ENCODE data around the gene GIPC2. TPM values are rescaled to one million over a fixed set of nuclear protein-coding genes. Genes with fewer than 3 reads are reported as not detected.

GIPC2 gene
- polyA plus RNA-seq, 1 donor (not counting 4 experiments of a cell fraction or from before 2014, with no cell fraction given), result 0.28 TPM

DNA sequence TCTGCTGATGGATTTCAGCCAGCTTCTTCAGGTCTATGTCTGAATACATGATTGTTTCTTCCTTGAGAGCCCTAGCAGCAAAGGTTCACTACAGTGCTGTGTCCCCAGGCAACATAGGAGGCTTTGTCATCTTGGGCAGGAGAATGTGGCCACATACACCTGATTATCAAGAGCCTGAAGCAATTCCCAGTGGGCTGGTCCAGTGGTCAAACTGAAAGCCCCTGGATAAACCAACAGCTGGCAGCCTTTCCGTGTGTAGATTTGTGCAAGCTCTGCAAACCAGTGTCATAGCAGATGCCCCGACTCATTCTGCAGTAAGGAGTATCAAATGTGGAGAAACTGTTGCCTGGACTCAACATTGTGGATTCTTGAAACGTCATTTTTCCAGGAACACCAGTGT is 2.3 kb upstream of the GIPC2 start:
- no peaks in the 10 kb centered on the region for H3K9me3 ChIP-seq (ENCODE audit: control insufficient read depth, low read depth, low read length)
- DNase-seq (ENCODE audit: low read depth, low spot score) (no peak), FAIRE-seq (no peak)
- H3K9me1 ChIP-seq (ENCODE audit: control insufficient read depth, extremely low read depth, insufficient read depth, low read length), result no peaks in the 10 kb centered on the region
- H3K27ac ChIP-seq (ENCODE audit: control insufficient read depth, insufficient read depth, low read length), result no peak overlapping the region
- no peak overlapping the region for H3K4me3 ChIP-seq (ENCODE audit: control insufficient read depth in 2 of 3, extremely low read depth in 1 of 3, insufficient read depth in 2 of 3, low read depth in 1 of 3, low read length in 3 of 3)
- dilution Hi-C loops (cut with MboI; ENCODE audit: extremely low pct_ligation_motif_present, low sequenced_read_pairs), result no loop called here
- peaks cover 17% of the 10 kb centered on the region for H3K27me3 ChIP-seq (ENCODE audit: control insufficient read depth, extremely low read depth, insufficient read depth, low read length)
- H3K4me2 ChIP-seq (ENCODE audit: control insufficient read depth, extremely low read depth, insufficient read depth, low read depth, low read length), result no peak overlapping the region
- H4K20me1 ChIP-seq (ENCODE audit: control insufficient read depth, extremely low read depth, insufficient read depth, low read length), result no peaks in the 10 kb centered on the region
- no peak for TF ChIP-seq EZH2 (IDR thresholded peaks at IDR 0.05; ENCODE audit: low read length)
- TF ChIP-seq, protein P1, sequence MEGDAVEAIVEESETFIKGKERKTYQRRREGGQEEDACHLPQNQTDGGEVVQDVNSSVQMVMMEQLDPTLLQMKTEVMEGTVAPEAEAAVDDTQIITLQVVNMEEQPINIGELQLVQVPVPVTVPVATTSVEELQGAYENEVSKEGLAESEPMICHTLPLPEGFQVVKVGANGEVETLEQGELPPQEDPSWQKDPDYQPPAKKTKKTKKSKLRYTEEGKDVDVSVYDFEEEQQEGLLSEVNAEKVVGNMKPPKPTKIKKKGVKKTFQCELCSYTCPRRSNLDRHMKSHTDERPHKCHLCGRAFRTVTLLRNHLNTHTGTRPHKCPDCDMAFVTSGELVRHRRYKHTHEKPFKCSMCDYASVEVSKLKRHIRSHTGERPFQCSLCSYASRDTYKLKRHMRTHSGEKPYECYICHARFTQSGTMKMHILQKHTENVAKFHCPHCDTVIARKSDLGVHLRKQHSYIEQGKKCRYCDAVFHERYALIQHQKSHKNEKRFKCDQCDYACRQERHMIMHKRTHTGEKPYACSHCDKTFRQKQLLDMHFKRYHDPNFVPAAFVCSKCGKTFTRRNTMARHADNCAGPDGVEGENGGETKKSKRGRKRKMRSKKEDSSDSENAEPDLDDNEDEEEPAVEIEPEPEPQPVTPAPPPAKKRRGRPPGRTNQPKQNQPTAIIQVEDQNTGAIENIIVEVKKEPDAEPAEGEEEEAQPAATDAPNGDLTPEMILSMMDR (optimal IDR thresholded peaks at IDR 0.05 in 1 of 3, IDR thresholded peaks at IDR 0.05 in 1 of 3, conservative IDR thresholded peaks at IDR 0.05 in 1 of 3; ENCODE audit: extremely low read depth in 1 of 3, insufficient read depth in 2 of 3, low read length in 3 of 3), result no peak
- no peak overlapping the region for H2AFZ ChIP-seq (ENCODE audit: control insufficient read depth, low read length)
- H3K36me3 ChIP-seq (ENCODE audit: control insufficient read depth in 2 of 2, extremely low read depth in 1 of 2, insufficient read depth in 2 of 2, low read length in 2 of 2), result no peaks in the 10 kb centered on the region
- H3K4me1 ChIP-seq (ENCODE audit: control insufficient read depth, extremely low read depth, insufficient read depth, low read length), result peaks cover 7% of the 10 kb centered on the region
- no peaks in the 10 kb centered on the region for H3K79me2 ChIP-seq (ENCODE audit: control insufficient read depth, insufficient read depth, low read length)
- H3K9ac ChIP-seq (ENCODE audit: control insufficient read depth, extremely low read depth, insufficient read depth, low read length), result no peak overlapping the region

DNA sequence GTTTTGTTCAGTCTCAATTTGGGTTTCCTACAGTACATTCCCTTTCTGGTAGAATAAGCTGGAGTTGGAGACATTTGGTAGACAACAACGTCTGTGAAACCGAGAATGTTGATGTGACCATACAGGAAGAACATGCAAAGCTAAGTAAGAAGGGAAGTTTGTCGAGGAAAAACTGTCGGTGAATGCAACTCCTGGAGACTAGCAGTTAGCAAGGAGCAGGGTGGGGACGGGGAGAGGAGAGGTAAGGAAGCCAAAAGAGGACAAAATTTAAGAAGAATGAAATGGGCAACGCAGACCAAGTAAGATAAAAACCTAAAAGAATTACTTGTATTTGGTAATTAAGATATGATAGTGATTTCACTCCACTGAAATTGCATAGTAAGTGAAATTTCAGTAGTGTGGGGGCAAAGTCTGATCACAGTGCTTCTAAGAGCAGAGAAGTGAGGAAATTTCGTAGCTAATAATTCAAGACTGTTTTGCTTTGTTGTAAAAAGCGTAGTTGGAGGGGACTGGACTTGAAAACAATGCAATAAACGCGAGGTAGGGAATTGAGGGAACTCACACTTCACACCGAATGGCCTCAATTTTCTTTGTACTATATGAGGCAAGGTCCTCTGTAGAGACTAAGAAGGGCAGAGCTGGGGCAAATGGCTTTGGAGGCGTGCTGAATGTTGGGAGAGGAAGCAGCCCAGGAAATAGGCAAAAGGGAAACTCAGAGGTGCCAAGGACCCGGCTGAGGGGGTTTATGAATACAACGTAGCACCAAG is 787 bp upstream of the GIPC2 start:
- no peaks in the 10 kb centered on the region for H3K79me2 ChIP-seq (ENCODE audit: control insufficient read depth, insufficient read depth, low read length)
- H3K9ac ChIP-seq (ENCODE audit: control insufficient read depth, extremely low read depth, insufficient read depth, low read length), result no peak overlapping the region
- no peak overlapping the region for H3K4me2 ChIP-seq (ENCODE audit: control insufficient read depth, extremely low read depth, insufficient read depth, low read depth, low read length)
- no peaks in the 10 kb centered on the region for H3K9me1 ChIP-seq (ENCODE audit: control insufficient read depth, extremely low read depth, insufficient read depth, low read length)
- H3K4me3 ChIP-seq (ENCODE audit: control insufficient read depth in 2 of 3, extremely low read depth in 1 of 3, insufficient read depth in 2 of 3, low read depth in 1 of 3, low read length in 3 of 3), result no peak overlapping the region
- H3K4me1 ChIP-seq (ENCODE audit: control insufficient read depth, extremely low read depth, insufficient read depth, low read length), result peaks cover 7% of the 10 kb centered on the region
- DNase-seq (ENCODE audit: low read depth, low spot score), result no peak
- TF ChIP-seq, protein P1 (optimal IDR thresholded peaks at IDR 0.05 in 1 of 3, IDR thresholded peaks at IDR 0.05 in 1 of 3, conservative IDR thresholded peaks at IDR 0.05 in 1 of 3; ENCODE audit: extremely low read depth in 1 of 3, insufficient read depth in 2 of 3, low read length in 3 of 3), result no peak
- TF ChIP-seq EZH2 (IDR thresholded peaks at IDR 0.05; ENCODE audit: low read length), result no peak
- no peak for FAIRE-seq
- dilution Hi-C loops (cut with MboI; ENCODE audit: extremely low pct_ligation_motif_present, low sequenced_read_pairs), result no loop called here
- no peaks in the 10 kb centered on the region for H3K36me3 ChIP-seq (ENCODE audit: control insufficient read depth in 2 of 2, extremely low read depth in 1 of 2, insufficient read depth in 2 of 2, low read length in 2 of 2)
- no peak overlapping the region for H2AFZ ChIP-seq (ENCODE audit: control insufficient read depth, low read length)
- peaks cover 17% of the 10 kb centered on the region for H3K27me3 ChIP-seq (ENCODE audit: control insufficient read depth, extremely low read depth, insufficient read depth, low read length)
- no peak overlapping the region for H3K27ac ChIP-seq (ENCODE audit: control insufficient read depth, insufficient read depth, low read length)
- no peaks in the 10 kb centered on the region for H3K9me3 ChIP-seq (ENCODE audit: control insufficient read depth, low read depth, low read length)
- no peaks in the 10 kb centered on the region for H4K20me1 ChIP-seq (ENCODE audit: control insufficient read depth, extremely low read depth, insufficient read depth, low read length)

Data from keratinocyte (primary cell).